ENCODE data around the gene ZDHHC7.
"Not testable (repeated sequence)": the region's sequence is repeated elsewhere in the genome, so short reads cannot be mapped to it uniquely, and the experiment has no call there.

ZDHHC7 gene, protein sequence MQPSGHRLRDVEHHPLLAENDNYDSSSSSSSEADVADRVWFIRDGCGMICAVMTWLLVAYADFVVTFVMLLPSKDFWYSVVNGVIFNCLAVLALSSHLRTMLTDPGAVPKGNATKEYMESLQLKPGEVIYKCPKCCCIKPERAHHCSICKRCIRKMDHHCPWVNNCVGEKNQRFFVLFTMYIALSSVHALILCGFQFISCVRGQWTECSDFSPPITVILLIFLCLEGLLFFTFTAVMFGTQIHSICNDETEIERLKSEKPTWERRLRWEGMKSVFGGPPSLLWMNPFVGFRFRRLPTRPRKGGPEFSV

GRCh38 chr16:85010931-85011845 lies at the start of gene ZDHHC7:
ZDHHC7 (minus strand) TSS chr16:85011535; CDS start chr16:84990618, 20,917 bp downstream.
- DNase-seq (ENCODE audit: low spot score) = peak; percentile 88

GRCh38 chr16:85058909-85059308 lies 47.6 kb upstream of the ZDHHC7 start:
- no peak for DNase-seq (ENCODE audit: low spot score)

GRCh38 chr16:85057948-85058347 lies 46.6 kb upstream of the ZDHHC7 start:
- DNase-seq (ENCODE audit: low spot score) = no peak

GRCh38 chr16:85057212-85057889 lies 46.0 kb upstream of the ZDHHC7 start:
- DNase-seq (ENCODE audit: low spot score) = peak; percentile 42

GRCh38 chr16:85056211-85056748 lies 44.9 kb upstream of the ZDHHC7 start:
- DNase-seq (ENCODE audit: low spot score) = no peak

DNA sequence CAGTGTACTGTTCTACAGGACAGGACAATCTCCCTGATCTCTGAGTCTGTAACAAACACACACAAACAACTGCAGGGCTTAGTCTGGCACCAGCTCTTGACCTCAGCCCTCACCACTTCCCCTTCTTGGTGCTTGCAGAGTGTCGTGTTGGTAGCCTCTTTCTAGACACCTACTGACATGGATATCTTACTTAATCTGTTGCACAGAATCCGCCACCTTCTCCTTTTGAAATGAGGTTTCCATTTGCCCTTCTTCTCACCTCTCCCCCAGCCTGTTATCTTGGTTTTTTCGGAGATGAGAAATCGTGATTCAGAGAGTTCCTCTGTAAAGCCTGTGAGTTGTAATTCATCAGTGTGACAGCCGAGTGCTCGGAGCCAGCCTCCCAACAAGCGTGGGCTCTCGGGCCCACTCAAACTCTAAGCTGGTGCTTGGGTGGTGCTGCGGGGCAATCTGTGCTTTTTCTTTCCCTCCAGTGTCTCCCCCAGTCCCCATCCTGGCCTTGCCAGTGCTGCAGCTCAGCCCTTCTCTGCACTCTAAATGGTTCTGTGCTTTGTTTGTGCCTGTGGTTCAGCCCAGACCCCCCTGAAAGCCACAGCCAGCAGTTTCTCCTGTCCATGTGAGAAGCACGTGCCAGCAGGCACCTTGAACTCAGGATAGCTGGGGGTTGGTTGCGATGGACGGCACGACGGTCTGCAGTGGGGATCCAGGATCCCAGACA lies 44.3 kb upstream of the ZDHHC7 start:
- peak; percentile 50 for DNase-seq (ENCODE audit: low spot score)

DNA sequence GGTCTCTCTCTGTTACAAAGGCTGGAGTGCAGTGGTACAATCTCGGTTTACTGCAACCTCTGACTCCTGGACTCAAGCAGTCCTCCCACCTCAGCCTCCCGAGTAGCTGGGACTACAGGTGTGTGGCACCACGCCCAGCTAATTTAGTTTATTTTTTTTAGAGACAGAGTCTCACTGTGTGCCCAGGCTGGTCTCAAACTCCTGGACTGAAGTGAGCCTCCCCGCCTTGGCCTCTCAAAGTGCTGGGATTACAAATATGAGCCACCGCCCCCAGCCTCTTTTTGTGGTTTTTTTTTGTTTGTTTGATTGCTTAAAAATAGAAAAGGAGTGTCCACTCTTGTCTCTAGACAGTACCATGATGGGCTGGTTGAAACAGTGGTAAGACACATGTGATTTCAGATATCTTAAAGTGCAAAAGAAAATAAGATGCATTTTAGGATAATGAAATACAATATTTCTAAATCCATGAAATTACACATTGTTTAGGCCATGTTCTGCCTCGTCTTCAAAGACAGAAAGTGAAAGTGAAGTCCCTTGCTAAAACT lies 43.7 kb upstream of the ZDHHC7 start:
- DNase-seq (ENCODE audit: low spot score) = no peak

GRCh38 chr16:85054321-85054720 lies 43.0 kb upstream of the ZDHHC7 start:
- DNase-seq (ENCODE audit: low spot score) = not testable (repeated sequence)

DNA sequence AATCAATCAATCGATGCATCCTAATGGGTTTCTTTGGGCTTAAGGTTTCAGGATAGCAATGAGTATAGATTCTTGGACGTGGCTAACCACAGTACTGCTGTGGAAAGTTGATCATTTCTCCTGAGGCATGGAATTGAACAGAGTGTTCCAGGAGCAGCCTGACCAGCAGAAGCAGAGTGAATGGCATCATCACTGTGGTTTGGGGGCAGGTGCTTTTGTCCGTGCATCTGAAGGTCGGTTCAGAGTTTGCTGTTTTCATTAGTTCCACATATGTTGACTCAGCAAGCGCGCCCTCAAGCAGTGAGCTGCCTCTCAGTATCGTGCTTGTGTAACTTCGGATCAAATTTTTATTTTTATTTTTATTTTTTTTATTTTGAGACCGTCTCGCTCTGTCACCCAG lies 41.2 kb upstream of the ZDHHC7 start:
- DNase-seq (ENCODE audit: low spot score) = no peak

DNA sequence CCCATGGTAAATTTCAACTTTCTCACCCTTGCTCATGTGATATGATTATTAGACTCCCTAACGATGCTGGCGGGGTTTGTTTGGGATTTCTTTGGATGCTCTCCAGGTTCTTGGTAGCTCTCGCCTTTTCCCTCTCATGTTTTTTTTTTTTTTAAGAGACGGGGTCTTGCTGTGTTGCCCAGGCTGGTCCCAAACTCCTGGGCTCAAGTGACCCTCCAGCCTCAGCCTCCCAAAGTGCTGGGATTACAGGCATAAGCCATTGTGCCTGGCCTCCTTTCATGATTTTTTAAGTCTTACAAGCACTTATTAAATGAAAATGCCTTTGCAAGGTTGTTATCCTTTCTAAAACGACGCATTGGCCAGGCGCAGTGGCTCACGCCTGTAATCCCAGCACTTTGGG lies 40.3 kb upstream of the ZDHHC7 start:
- DNase-seq (ENCODE audit: low spot score) = no peak

DNA sequence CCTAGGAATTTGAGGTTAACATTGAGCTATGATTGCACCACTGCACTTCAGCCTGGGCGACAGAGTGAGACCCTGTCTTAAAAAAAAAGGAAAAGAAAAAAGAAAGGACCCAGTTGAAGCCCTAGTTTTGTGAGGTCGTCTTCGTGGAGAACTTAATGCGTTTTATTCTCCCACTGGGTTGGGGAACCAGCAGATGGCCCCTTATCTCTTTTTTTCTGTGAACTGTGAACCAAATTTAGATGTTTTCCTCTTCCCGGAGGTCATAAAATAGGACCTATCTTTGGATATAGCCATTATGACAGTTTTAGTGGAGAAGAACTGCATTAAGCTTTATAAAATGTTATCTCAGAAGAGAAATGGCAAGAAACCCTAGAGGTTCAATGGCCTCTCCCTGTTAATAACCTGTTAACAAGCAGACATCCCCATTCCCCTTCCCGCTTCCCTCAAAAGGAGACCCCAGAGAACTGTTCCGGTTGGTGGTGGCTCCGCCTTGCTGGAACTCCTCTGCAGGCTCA lies 39.8 kb upstream of the ZDHHC7 start:
- DNase-seq (ENCODE audit: low spot score) = no peak

DNA sequence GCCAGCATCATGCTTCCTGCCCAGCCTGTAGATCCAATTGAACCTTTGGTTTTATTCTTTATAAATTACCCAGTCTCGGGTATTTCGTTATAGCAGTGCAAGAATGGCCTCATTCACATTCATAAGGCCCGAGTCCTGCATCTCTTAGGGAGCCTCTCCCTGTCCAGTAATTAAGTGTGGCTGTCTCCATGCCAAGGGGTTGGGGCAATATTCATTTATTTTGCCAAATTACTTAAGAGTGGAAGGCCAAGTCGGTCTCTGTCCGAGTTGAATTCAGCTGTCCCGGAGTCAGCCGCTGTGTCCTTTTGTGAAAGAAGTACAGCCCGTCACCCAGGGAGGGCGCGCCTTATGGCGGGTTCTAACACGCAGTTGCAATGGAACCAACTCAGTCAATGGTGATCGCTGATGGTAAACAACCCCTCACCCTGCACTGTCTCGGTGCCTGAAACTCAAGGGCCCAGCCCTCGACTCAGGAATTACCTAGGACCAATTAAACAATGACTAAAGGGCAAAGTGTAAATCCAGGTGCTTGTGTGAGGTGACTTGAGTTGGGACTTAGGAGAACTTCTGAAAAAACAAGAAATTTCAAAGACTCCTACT lies 38.5 kb upstream of the ZDHHC7 start:
- DNase-seq (ENCODE audit: low spot score) = no peak

DNA sequence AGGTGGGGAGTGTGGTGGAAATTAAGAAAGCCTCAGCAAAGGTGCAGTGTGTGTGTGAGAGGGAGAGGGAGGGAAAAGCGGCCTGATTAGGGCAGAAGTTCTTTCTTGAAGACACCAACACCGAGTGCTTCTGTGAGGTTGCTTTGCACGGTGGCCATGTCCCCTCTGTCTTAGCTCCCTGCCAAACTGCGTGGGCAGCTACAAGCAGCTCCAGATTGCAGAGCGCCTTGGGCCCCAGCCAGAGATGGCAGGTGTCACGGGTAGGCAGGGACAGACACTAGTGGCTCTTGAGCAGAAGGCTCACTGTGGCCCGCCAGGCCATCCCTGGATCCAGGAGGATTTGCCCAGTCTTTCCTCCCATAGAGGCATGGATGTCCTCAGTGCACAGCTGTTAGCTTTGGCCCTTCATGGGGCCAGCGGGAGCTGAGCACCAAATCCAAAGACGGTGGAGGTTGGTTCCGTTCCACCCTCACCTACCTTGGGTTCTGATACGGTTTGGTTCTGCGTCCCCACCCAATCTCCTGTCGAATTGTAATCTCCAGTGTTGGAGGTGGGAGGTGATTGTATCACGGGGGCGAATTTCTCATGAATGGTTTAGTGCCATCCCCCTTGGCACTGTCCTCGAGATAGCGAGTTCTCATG lies 37.7 kb upstream of the ZDHHC7 start:
- DNase-seq (ENCODE audit: low spot score) = peak; percentile 55

DNA sequence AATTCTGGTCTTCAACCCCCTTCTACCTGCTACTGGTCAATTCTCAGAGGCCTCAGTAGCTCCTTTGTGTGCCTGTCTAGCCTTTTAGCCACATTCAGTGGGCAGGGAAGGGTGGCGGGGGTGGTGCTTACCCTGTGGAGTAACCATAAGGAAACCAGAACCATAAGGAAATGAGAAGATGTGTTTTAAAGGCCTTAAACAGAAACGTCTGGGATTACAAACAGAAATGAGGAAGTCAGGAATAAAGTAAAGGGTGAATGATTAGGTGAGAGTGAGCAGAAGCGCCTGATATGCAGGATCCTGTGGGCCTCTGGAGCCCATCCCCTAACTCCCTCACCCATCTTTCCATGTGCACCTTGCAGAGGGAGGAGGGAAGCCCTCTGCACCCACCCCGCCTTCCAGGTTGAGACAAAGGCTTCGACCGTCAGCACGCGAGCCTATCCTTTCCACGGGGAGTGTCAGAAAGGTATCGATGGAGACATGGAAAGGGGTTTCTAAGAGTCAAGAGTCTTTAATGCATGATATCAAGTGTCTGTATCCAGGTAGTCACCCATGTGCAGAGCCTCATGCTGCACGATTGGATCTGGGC lies 36.6 kb upstream of the ZDHHC7 start:
- peak; percentile 42 for DNase-seq (ENCODE audit: low spot score)

GRCh38 chr16:85046931-85047866 lies 35.9 kb upstream of the ZDHHC7 start:
- peak; percentile 95 for DNase-seq (ENCODE audit: low spot score)

GRCh38 chr16:85046472-85046916 lies 35.2 kb upstream of the ZDHHC7 start:
- DNase-seq (ENCODE audit: low spot score) = no peak

GRCh38 chr16:85045641-85046471 lies 34.5 kb upstream of the ZDHHC7 start:
- no peak for DNase-seq (ENCODE audit: low spot score)

GRCh38 chr16:85045077-85045476 lies 33.7 kb upstream of the ZDHHC7 start:
- no peak for DNase-seq (ENCODE audit: low spot score)
